Lower leg skin (tissue), 3 donors: Measurements from ENCODE around the gene ZFYVE21.

Source experiments
- CTCF ChIP-seq, 3 donors: fragments of 450-650 bp; IDR thresholded peaks; one replicate each; pipeline ENCODE4 v1.5.1; 2016; ENCODE audit warnings: antibody characterized with exemption in 3 of 3, mild to moderate bottlenecking in 3 of 3, moderate library complexity in 2 of 3
- POLR2A ChIP-seq, 2 donors: fragments of 450-650 bp; IDR thresholded peaks; one replicate each; pipeline ENCODE4 v1.6.1; 2016 to 2017; ENCODE audit warnings: antibody characterized with exemption in 2 of 2, mild to moderate bottlenecking in 1 of 2, moderate library complexity in 1 of 2

GRCh38 chr14:103724116-103724515 is 8.5 kb downstream of the ZFYVE21 start:
- no peak for TF ChIP-seq POLR2A (IDR thresholded peaks at IDR 0.05)
- no peak for TF ChIP-seq CTCF (IDR thresholded peaks at IDR 0.05)
